ENCODE data around the gene LCE2C.
"Not testable (repeated sequence)": the region's sequence is repeated elsewhere in the genome, so short reads cannot be mapped to it uniquely, and the experiment has no call there.

The LCE2C gene

GRCh38 chr1:152666171-152666570 lies 8.9 kb upstream of the LCE2C start:
- not testable (repeated sequence) for H3K27me3 ChIP-seq (ENCODE audit: insufficient read depth, low read length)

GRCh38 chr1:152667648-152668047 lies 7.4 kb upstream of the LCE2C start:
- Histone ChIP-seq H3K36me3 (ENCODE audit: control insufficient read depth in 1 of 2, insufficient read depth in 2 of 2, low read length in 2 of 2) (no peaks in the 10 kb centered on the region), H2BK5ac (ENCODE audit: low read depth, low read length, poor library complexity) (no peak overlapping the region), H4K12ac (ENCODE audit: low read depth, low read length) (no peak overlapping the region), H3K79me2 (ENCODE audit: control insufficient read depth, insufficient read depth, low read length, poor library complexity) (no peaks in the 10 kb centered on the region), H3K9ac (ENCODE audit: low read length) (no peak overlapping the region), H2AFZ (ENCODE audit: insufficient read depth, low read length, poor library complexity) (no peak overlapping the region), H2BK120ac (ENCODE audit: insufficient read depth, low read length, poor library complexity) (no peak overlapping the region), H4K8ac (ENCODE audit: low read depth, low read length) (no peak overlapping the region), H2AK5ac (ENCODE audit: low read length) (no peak overlapping the region), H3K27ac (ENCODE audit: low read depth, low read length) (no peak overlapping the region), H3K4me3 (ENCODE audit: low read depth, low read length) (no peak overlapping the region), H3K79me1 (ENCODE audit: low read length) (no peaks in the 10 kb centered on the region), H3K4me2 (ENCODE audit: low read length) (no peak overlapping the region), H3K4me1 (ENCODE audit: control insufficient read depth in 1 of 2, insufficient read depth in 2 of 2, low read length in 2 of 2) (no peaks in the 10 kb centered on the region), H3K4ac (ENCODE audit: low read depth, low read length) (no peak overlapping the region), H3K14ac (ENCODE audit: low read length) (no peak overlapping the region), H3K27me3 (ENCODE audit: insufficient read depth, low read length) (no peaks in the 10 kb centered on the region), H2BK12ac (ENCODE audit: low read length) (no peak overlapping the region), H3K23ac (ENCODE audit: low read length) (no peak overlapping the region), H3K9me3 (ENCODE audit: insufficient read depth, low read depth, low read length) (peaks cover 30% of the 10 kb centered on the region), H3K18ac (ENCODE audit: low read length) (no peak overlapping the region), H4K91ac (ENCODE audit: low read depth, low read length) (no peak overlapping the region)
- no CpG with 5 or more reads among the region's 5 CpGs for WGBS (ENCODE audit: extremely low coverage, insufficient coverage, insufficient read length)
- no peak for DNase-seq

More at GRCh38 chr1:152666171-152666570, 8.9 kb upstream of the LCE2C start:
- not testable (repeated sequence) for H4K91ac ChIP-seq (ENCODE audit: low read depth, low read length); H3K79me2 ChIP-seq (ENCODE audit: control insufficient read depth, insufficient read depth, low read length, poor library complexity); H3K4me1 ChIP-seq (ENCODE audit: control insufficient read depth in 1 of 2, insufficient read depth in 2 of 2, low read length in 2 of 2); H3K4ac ChIP-seq (ENCODE audit: low read depth, low read length); H2BK5ac ChIP-seq (ENCODE audit: low read depth, low read length, poor library complexity); H3K4me2 ChIP-seq (ENCODE audit: low read length); H4K8ac ChIP-seq (ENCODE audit: low read depth, low read length); H3K14ac ChIP-seq (ENCODE audit: low read length); H2AFZ ChIP-seq (ENCODE audit: insufficient read depth, low read length, poor library complexity); DNase-seq; H3K18ac ChIP-seq (ENCODE audit: low read length); H4K12ac ChIP-seq (ENCODE audit: low read depth, low read length); H2AK5ac ChIP-seq (ENCODE audit: low read length); H3K36me3 ChIP-seq (ENCODE audit: control insufficient read depth in 1 of 2, insufficient read depth in 2 of 2, low read length in 2 of 2); H3K4me3 ChIP-seq (ENCODE audit: low read depth, low read length); H3K27ac ChIP-seq (ENCODE audit: low read depth, low read length); H3K79me1 ChIP-seq (ENCODE audit: low read length); H2BK120ac ChIP-seq (ENCODE audit: insufficient read depth, low read length, poor library complexity); H2BK12ac ChIP-seq (ENCODE audit: low read length); H3K23ac ChIP-seq (ENCODE audit: low read length); H3K9ac ChIP-seq (ENCODE audit: low read length)
- peaks cover 25% of the 10 kb centered on the region for H3K9me3 ChIP-seq (ENCODE audit: insufficient read depth, low read depth, low read length)
- WGBS (ENCODE audit: extremely low coverage, insufficient coverage, insufficient read length) = no CpG with 5 or more reads among the region's 1 CpG

GRCh38 chr1:152673016-152673415 lies 2.1 kb upstream of the LCE2C start:
- Histone ChIP-seq H3K9me3 (ENCODE audit: insufficient read depth, low read depth, low read length) (peaks cover 15% of the 10 kb centered on the region), H3K4me2 (ENCODE audit: low read length) (no peak overlapping the region), H2BK12ac (ENCODE audit: low read length) (no peak overlapping the region)

GRCh38 chr1:152679459-152679858 lies 4.4 kb downstream of the LCE2C start:
- H2BK120ac ChIP-seq (ENCODE audit: insufficient read depth, low read length, poor library complexity) = no peak overlapping the region
- no peaks in the 10 kb centered on the region for H3K79me1 ChIP-seq (ENCODE audit: low read length)
- H3K4me3 ChIP-seq (ENCODE audit: low read depth, low read length) = no peak overlapping the region
- no peak overlapping the region for H2AK5ac ChIP-seq (ENCODE audit: low read length)
- H2AFZ ChIP-seq (ENCODE audit: insufficient read depth, low read length, poor library complexity) = no peak overlapping the region
- no peak overlapping the region for H3K27ac ChIP-seq (ENCODE audit: low read depth, low read length)
- H3K9ac ChIP-seq (ENCODE audit: low read length) = no peak overlapping the region
- no peak overlapping the region for H3K14ac ChIP-seq (ENCODE audit: low read length)
- H3K9me3 ChIP-seq (ENCODE audit: insufficient read depth, low read depth, low read length) = peaks cover 17% of the 10 kb centered on the region
- peak in 1 of 2 donors; percentile 57 for DNase-seq
- no peak overlapping the region for H4K8ac ChIP-seq (ENCODE audit: low read depth, low read length)
- no peak overlapping the region for H3K4ac ChIP-seq (ENCODE audit: low read depth, low read length)
- no peak overlapping the region for H4K12ac ChIP-seq (ENCODE audit: low read depth, low read length)
- no peak overlapping the region for H3K4me2 ChIP-seq (ENCODE audit: low read length)
- no peaks in the 10 kb centered on the region for H3K4me1 ChIP-seq (ENCODE audit: control insufficient read depth in 1 of 2, insufficient read depth in 2 of 2, low read length in 2 of 2)
- H3K27me3 ChIP-seq (ENCODE audit: insufficient read depth, low read length) = no peaks in the 10 kb centered on the region
- no peak overlapping the region for H2BK5ac ChIP-seq (ENCODE audit: low read depth, low read length, poor library complexity)
- no peak overlapping the region for H2BK12ac ChIP-seq (ENCODE audit: low read length)
- no peak overlapping the region for H4K91ac ChIP-seq (ENCODE audit: low read depth, low read length)
- H3K23ac ChIP-seq (ENCODE audit: low read length) = no peak overlapping the region
- H3K36me3 ChIP-seq (ENCODE audit: control insufficient read depth in 1 of 2, insufficient read depth in 2 of 2, low read length in 2 of 2) = no peaks in the 10 kb centered on the region
- H3K18ac ChIP-seq (ENCODE audit: low read length) = no peak overlapping the region
- WGBS (ENCODE audit: extremely low coverage, insufficient coverage, insufficient read length) = no CpG with 5 or more reads among the region's 6 CpGs
- H3K79me2 ChIP-seq (ENCODE audit: control insufficient read depth, insufficient read depth, low read length, poor library complexity) = no peaks in the 10 kb centered on the region

More at GRCh38 chr1:152673016-152673415, 2.1 kb upstream of the LCE2C start:
- H3K4ac ChIP-seq (ENCODE audit: low read depth, low read length) = no peak overlapping the region
- H2BK5ac ChIP-seq (ENCODE audit: low read depth, low read length, poor library complexity) = no peak overlapping the region
- no peaks in the 10 kb centered on the region for H3K36me3 ChIP-seq (ENCODE audit: control insufficient read depth in 1 of 2, insufficient read depth in 2 of 2, low read length in 2 of 2)
- no peak overlapping the region for H2AFZ ChIP-seq (ENCODE audit: insufficient read depth, low read length, poor library complexity)
- H3K27ac ChIP-seq (ENCODE audit: low read depth, low read length) = no peak overlapping the region
- DNase-seq = peak; percentile 53 to 75
- H2BK120ac ChIP-seq (ENCODE audit: insufficient read depth, low read length, poor library complexity) = no peak overlapping the region
- H3K23ac ChIP-seq (ENCODE audit: low read length) = no peak overlapping the region
- no peaks in the 10 kb centered on the region for H3K4me1 ChIP-seq (ENCODE audit: control insufficient read depth in 1 of 2, insufficient read depth in 2 of 2, low read length in 2 of 2)
- H3K27me3 ChIP-seq (ENCODE audit: insufficient read depth, low read length) = no peaks in the 10 kb centered on the region
- H3K4me3 ChIP-seq (ENCODE audit: low read depth, low read length) = no peak overlapping the region
- H4K8ac ChIP-seq (ENCODE audit: low read depth, low read length) = no peak overlapping the region
- no peak overlapping the region for H3K18ac ChIP-seq (ENCODE audit: low read length)
- no peaks in the 10 kb centered on the region for H3K79me1 ChIP-seq (ENCODE audit: low read length)
- WGBS (ENCODE audit: extremely low coverage, insufficient coverage, insufficient read length) = no CpG with 5 or more reads among the region's 2 CpGs
- no peaks in the 10 kb centered on the region for H3K79me2 ChIP-seq (ENCODE audit: control insufficient read depth, insufficient read depth, low read length, poor library complexity)
- no peak overlapping the region for H3K9ac ChIP-seq (ENCODE audit: low read length)
- no peak overlapping the region for H4K91ac ChIP-seq (ENCODE audit: low read depth, low read length)
- H2AK5ac ChIP-seq (ENCODE audit: low read length) = no peak overlapping the region
- no peak overlapping the region for H4K12ac ChIP-seq (ENCODE audit: low read depth, low read length)
- no peak overlapping the region for H3K14ac ChIP-seq (ENCODE audit: low read length)
